Right lobe of liver (tissue), 6 donors: Measurements from ENCODE around the gene HNRNPA2B1. TPM values are rescaled to one million over a fixed set of nuclear protein-coding genes. Genes with fewer than 3 reads are reported as not detected.
"Not testable (repeated sequence)": the region's sequence is repeated elsewhere in the genome, so short reads cannot be mapped to it uniquely, and the experiment has no call there.

Experiments used
- ATAC-seq, 4 donors: fragments of 200-7000 bp; cut with Tn5 transposase; one replicate each; pipeline ENCODE4 v1.9.1; 2020; ENCODE audit warnings: mild to moderate bottlenecking in 4 of 4, moderate library complexity in 4 of 4
- DNase-seq, 3 donors: peaks; one replicate each; pipeline ENCODE4 v3.0.0-alpha.2; 2020
- H3K27ac ChIP-seq, 3 donors: fragments of 200-600 bp; one replicate each; pipeline ENCODE4 v1.8.0; 2022
- H3K27me3 ChIP-seq, 2 donors: fragments of 200-600 bp; one replicate each; pipeline ENCODE4 v1.8.0; 2022
- H3K36me3 ChIP-seq, 4 donors: fragments of 200-600 bp; sonication (generic) in 1 of 4; one replicate each; pipeline versions ENCODE4 v1.5.1 to v1.8.0; 2017 to 2022; ENCODE audit warnings: control low read depth in 1 of 4
- H3K4me1 ChIP-seq, 4 donors: fragments of 200-600 bp; sonication (generic) in 1 of 4; one replicate each; pipeline versions ENCODE4 v1.5.1 to v1.8.0; 2017 to 2022; ENCODE audit warnings: control low read depth in 1 of 4
- H3K4me3 ChIP-seq, 3 donors: fragments of 200-600 bp; one replicate each; pipeline ENCODE4 v1.8.0; 2022
- H3K9me3 ChIP-seq, 4 donors: fragments of 200-600 bp; sonication (generic) in 1 of 4; one replicate each; pipeline versions ENCODE4 v1.5.1 to v1.8.0; 2017 to 2022; ENCODE audit warnings: control low read depth in 1 of 4
- CTCF ChIP-seq, 4 donors: fragments of 200-600 bp in 3 of 4; fragments of 450-650 bp in 1 of 4; IDR thresholded peaks; one replicate each; pipeline versions ENCODE4 v1.5.1 to v1.8.0; 2016 to 2022; ENCODE audit warnings: antibody characterized with exemption in 4 of 4, mild to moderate bottlenecking in 2 of 4
- POLR2A ChIP-seq: fragments of 450-650 bp; IDR thresholded peaks from one replicate; pipeline ENCODE4 v1.6.1; 2017; ENCODE audit warnings: antibody characterized with exemption, mild to moderate bottlenecking
- WGBS: methylation state at CpG from one replicate; pipeline ENCODE4 v1.1.6; 2018; ENCODE audit warnings: low coverage, low lambda C conversion rate; ENCODE audit not compliant: insufficient coverage; ENCODE audit errors: missing lambda C conversion rate; 5-methylcytosine and 5-hydroxymethylcytosine counted together
- intact Hi-C, 2 donors: fragments of 100-400 bp; cut with DNase I; formaldehyde crosslinking; loops; one replicate each; pipeline versions ENCODE4 v1.11.2 to v1.14.1; 2022
- total RNA-seq, 6 experiments: library from RNA; depleted of rRNA in 2 of 6; stranded (reverse); fragments of >200 nt in 2 of 6; fragmentation: NEBNext Ultra II Directional in 3 of 6; extraction: Animal tissue kit (Norgen Biotek cat#: 25700) in 3 of 6; gene quantifications; one replicate each; pipeline versions ENCODE4 v1.1.0 to v1.2.4, GENCODE V29; 2016 to 2023
- donor health status: DM: no; HTN: yes; CAD: no.
- donor health status: DM: no; HTN: no; CAD: no.
- donor health status: DM: no; HTN: no; CAD: no.
- donor health status: DM: no; HTN: yes; CAD: no.
- donor health status: DM: no; HTN: yes; CAD: no.

The HNRNPA2B1 gene
- total RNA-seq, 6 experiments from 2014 or later = 93.5 to 252 (median 165) TPM

DNA sequence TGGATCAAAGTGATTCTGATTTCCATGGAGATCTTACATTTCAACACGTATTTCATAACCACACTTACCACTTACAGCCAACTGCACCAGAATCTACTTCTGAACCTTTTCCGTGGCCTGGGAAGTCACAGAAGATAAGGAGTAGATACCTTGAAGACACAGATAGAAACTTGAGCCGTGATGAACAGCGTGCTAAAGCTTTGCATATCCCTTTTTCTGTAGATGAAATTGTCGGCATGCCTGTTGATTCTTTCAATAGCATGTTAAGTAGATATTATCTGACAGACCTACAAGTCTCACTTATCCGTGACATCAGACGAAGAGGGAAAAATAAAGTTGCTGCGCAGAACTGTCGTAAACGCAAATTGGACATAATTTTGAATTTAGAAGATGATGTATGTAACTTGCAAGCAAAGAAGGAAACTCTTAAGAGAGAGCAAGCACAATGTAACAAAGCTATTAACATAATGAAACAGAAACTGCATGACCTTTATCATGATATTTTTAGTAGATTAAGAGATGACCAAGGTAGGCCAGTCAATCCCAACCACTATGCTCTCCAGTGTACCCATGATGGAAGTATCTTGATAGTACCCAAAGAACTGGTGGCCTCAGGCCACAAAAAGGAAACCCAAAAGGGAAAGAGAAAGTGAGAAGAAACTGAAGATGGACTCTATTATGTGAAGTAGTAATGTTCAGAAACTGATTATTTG lies 15.3 kb downstream of the HNRNPA2B1 start:
- TF ChIP-seq POLR2A = no peak
- no peak for TF ChIP-seq CTCF (IDR thresholded peaks at IDR 0.05)
- 80% methylated on average over 10 of the region's 10 CpGs for WGBS
- peaks cover 3 to 26% (median 10%) of the 10 kb centered on the region in 4 donors for H3K36me3 ChIP-seq
- H3K9me3 ChIP-seq = no peaks in the 10 kb centered on the region
- H3K27ac ChIP-seq = no peak overlapping the region
- ATAC-seq (no peak), DNase-seq (no peak)
- intact Hi-C loops = no loop called here
- H3K4me3 ChIP-seq = no peak overlapping the region
- H3K27me3 ChIP-seq = no peaks in the 10 kb centered on the region
- peaks cover 0 to 35% (median 3%) of the 10 kb centered on the region in 4 donors for H3K4me1 ChIP-seq

DNA sequence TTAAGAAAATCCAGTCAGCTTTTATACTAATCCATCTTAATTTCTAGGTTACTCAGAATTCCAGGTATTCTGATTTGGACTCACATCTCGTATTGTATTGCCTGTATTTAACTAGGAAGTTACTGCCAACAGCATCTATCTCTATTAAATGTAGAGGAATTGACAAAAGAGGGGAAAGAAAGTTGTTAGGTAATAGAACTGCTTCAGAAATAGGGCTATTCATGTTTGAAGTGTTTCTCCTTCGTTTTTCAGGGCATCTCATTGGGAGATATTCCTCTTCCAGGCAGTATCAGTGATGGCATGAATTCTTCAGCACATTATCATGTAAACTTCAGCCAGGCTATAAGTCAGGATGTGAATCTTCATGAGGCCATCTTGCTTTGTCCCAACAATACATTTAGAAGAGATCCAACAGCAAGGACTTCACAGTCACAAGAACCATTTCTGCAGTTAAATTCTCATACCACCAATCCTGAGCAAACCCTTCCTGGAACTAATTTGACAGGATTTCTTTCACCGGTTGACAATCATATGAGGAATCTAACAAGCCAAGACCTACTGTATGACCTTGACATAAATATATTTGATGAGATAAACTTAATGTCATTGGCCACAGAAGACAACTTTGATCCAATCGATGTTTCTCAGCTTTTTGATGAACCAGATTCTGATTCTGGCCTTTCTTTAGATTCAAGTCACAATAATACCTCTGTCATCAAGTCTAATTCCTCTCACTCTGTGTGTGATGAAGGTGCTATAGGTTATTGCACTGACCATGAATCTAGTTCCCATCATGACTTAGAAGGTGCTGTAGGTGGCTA lies 16.1 kb downstream of the HNRNPA2B1 start:
- H3K27ac ChIP-seq, DNase-seq, H3K27me3 ChIP-seq, intact Hi-C loops, H3K4me3 ChIP-seq, ATAC-seq, H3K9me3 ChIP-seq: not testable (repeated sequence)
- peaks cover 0 to 31% (median 3%) of the 10 kb centered on the region in 4 donors for H3K4me1 ChIP-seq
- peaks cover 0 to 18% (median 5%) of the 10 kb centered on the region in 4 donors for H3K36me3 ChIP-seq
- 65% methylated on average over 4 of the region's 4 CpGs for WGBS

DNA sequence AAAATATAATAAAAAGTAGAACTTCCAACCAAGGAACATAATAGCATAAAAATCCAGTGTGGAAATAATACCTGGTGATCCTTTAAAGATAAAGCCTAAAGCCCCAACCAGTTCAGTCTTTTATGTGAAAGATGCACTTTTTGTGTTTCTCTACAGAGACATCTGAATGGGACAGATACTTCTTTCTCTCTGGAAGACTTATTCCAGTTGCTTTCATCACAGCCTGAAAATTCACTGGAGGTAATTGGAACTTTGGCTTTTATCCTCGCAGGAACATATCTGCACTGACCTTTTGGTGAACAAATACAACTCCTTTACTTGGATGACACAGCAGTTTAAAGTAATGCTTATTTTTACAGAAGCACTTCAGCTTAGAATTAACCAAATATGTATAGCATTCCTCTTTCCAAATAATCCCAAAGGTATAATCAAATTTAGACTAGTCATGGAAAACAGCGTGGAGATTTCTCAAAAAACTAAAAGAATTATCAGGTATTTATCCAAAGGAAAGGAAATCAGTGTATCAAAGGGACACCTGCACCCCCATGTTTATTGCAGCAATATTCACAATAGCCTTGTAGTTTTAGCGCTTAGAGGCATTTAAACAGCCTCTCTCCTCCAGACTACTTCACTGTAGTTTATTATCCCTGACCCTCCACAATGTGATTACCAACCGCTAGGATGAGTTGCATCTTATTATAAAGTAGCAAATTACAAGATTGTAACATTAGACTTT lies 16.8 kb downstream of the HNRNPA2B1 start:
- Histone ChIP-seq H3K9me3 (no peaks in the 10 kb centered on the region), H3K27me3 (no peaks in the 10 kb centered on the region), H3K27ac (no peak overlapping the region), H3K4me1 (peaks cover 0 to 27% (median 3%) of the 10 kb centered on the region in 4 donors), H3K4me3 (no peak overlapping the region), H3K36me3 (peaks cover 0 to 10% (median under 1%) of the 10 kb centered on the region in 4 donors)
- 62% methylated on average over 4 of the region's 4 CpGs for WGBS
- DNase-seq (no peak), ATAC-seq (peak; percentile 4 to 40 (median 12))
- TF ChIP-seq POLR2A (peak; percentile 6), CTCF (IDR thresholded peaks at IDR 0.05) (no peak)
- intact Hi-C loops = no loop called here

GRCh38 chr7:26182706-26183105 lies 17.8 kb downstream of the HNRNPA2B1 start:
- WGBS = 64% methylated on average over 8 of the region's 8 CpGs
- no peaks in the 10 kb centered on the region for H3K9me3 ChIP-seq
- peaks cover 0 to 27% (median 1%) of the 10 kb centered on the region in 4 donors for H3K4me1 ChIP-seq
- H3K27ac ChIP-seq = no peak overlapping the region
- intact Hi-C loops = no loop called here
- DNase-seq (no peak), ATAC-seq (peak; percentile 5 to 26 (median 12))
- H3K36me3 ChIP-seq = peaks cover 0 to 4% (median 0%) of the 10 kb centered on the region in 4 donors
- no peaks in the 10 kb centered on the region for H3K27me3 ChIP-seq
- no peak for TF ChIP-seq CTCF (IDR thresholded peaks at IDR 0.05)
- TF ChIP-seq POLR2A = no peak
- H3K4me3 ChIP-seq = no peak overlapping the region
